SK-N-SH treated with all-trans-retinoic acid at 6 μM for 48 hours (cell line): ENCODE measurements around the gene COQ10A.

ENCODE experiments used
- BACH2 ChIP-seq: fragments of 250-450 bp; sonication (Bioruptor Pico); IDR thresholded peaks from 2 replicates; pipeline ENCODE4 v1.9.0; 2021; ENCODE audit warnings: mild to moderate bottlenecking, borderline replicate concordance
- GLIS3 ChIP-seq: fragments of 250-450 bp; sonication (Bioruptor Pico); IDR thresholded peaks from 2 replicates; pipeline ENCODE4 v1.5.0; 2020; ENCODE audit warnings: mild to moderate bottlenecking, moderate library complexity
- OSR1 ChIP-seq: fragments of 250-450 bp; sonication (Bioruptor Pico); IDR thresholded peaks from 2 replicates; pipeline ENCODE4 v1.8.0; 2022; ENCODE audit warnings: moderate library complexity, mild to moderate bottlenecking, inconsistent platforms
- PATZ1 ChIP-seq: fragments of 250-450 bp; sonication (Bioruptor Pico); IDR thresholded peaks from 2 replicates; pipeline ENCODE4 v1.8.0; 2020; ENCODE audit warnings: mild to moderate bottlenecking, moderate library complexity, borderline replicate concordance
- RARB ChIP-seq: fragments of 250-450 bp; sonication (Bioruptor Pico); IDR thresholded peaks from 2 replicates; pipeline ENCODE4 v1.8.0; 2021; ENCODE audit warnings: mild to moderate bottlenecking, moderate library complexity

- TF ChIP-seq RARB (CRISPR knock-in tag): no peak
- no peak for TF ChIP-seq BACH2 (CRISPR knock-in tag)
- no peak for TF ChIP-seq OSR1 (CRISPR knock-in tag)
- TF ChIP-seq PATZ1 (CRISPR knock-in tag): no peak
- TF ChIP-seq GLIS3 (CRISPR knock-in tag): no peak
These were observed 42.0 kb downstream of the COQ10A start for GRCh38 chr12:56308714-56309113.
